ENCODE measurements around the gene DCP1B.

Gene DCP1B

GRCh38 chr12:1915082-1915968 lies 88.9 kb downstream of the DCP1B start:
- H3K4me3 ChIP-seq (ENCODE audit: control insufficient read depth, low read depth, low read length): no peak overlapping the region
- DNase-seq (ENCODE audit: low read depth): no peak
- no peak for TF ChIP-seq CTCF (IDR thresholded peaks at IDR 0.05; ENCODE audit: control insufficient read depth, insufficient read depth, low read depth, low read length, missing control alignments)

- DNase-seq (ENCODE audit: low read depth): no peak
- no peak for TF ChIP-seq CTCF (IDR thresholded peaks at IDR 0.05; ENCODE audit: control insufficient read depth, insufficient read depth, low read depth, low read length, missing control alignments)
- no peak overlapping the region for H3K4me3 ChIP-seq (ENCODE audit: control insufficient read depth, low read depth, low read length)
These were observed 89.9 kb downstream of the DCP1B start for GRCh38 chr12:1914114-1914911.

- no peak for TF ChIP-seq CTCF (IDR thresholded peaks at IDR 0.05; ENCODE audit: control insufficient read depth, insufficient read depth, low read depth, low read length, missing control alignments)
- no peak for DNase-seq (ENCODE audit: low read depth)
- H3K4me3 ChIP-seq (ENCODE audit: control insufficient read depth, low read depth, low read length): no peak overlapping the region
These were observed 90.7 kb downstream of the DCP1B start for GRCh38 chr12:1913377-1914113.

- TF ChIP-seq CTCF (IDR thresholded peaks at IDR 0.05; ENCODE audit: control insufficient read depth, insufficient read depth, low read depth, low read length, missing control alignments): no peak
- no peak for DNase-seq (ENCODE audit: low read depth)
- no peak overlapping the region for H3K4me3 ChIP-seq (ENCODE audit: control insufficient read depth, low read depth, low read length)
These were observed 91.5 kb downstream of the DCP1B start for GRCh38 chr12:1912580-1913376.

- no peak for DNase-seq (ENCODE audit: low read depth)
- TF ChIP-seq CTCF (IDR thresholded peaks at IDR 0.05; ENCODE audit: control insufficient read depth, insufficient read depth, low read depth, low read length, missing control alignments): no peak
- H3K4me3 ChIP-seq (ENCODE audit: control insufficient read depth, low read depth, low read length): no peak overlapping the region
These were observed 92.4 kb downstream of the DCP1B start for GRCh38 chr12:1911598-1912575.
